22Rv1 (cell line): Measurements from ENCODE around the gene FEN1.

Source experiments
- CTCF ChIP-seq: fragments of 450-650 bp; IDR thresholded peaks from 2 replicates; pipeline ENCODE4 v1.5.1; 2017; ENCODE audit warnings: mild to moderate bottlenecking
- ZFX ChIP-seq: fragments of 450-650 bp; IDR thresholded peaks from 2 replicates; pipeline ENCODE4 v1.6.1; 2017; ENCODE audit warnings: antibody characterized with exemption, borderline replicate concordance

GRCh38 chr11:61844909-61845565 is 52.3 kb downstream of the FEN1 start:
- TF ChIP-seq CTCF, result no peak
- TF ChIP-seq ZFX, result no peak
